RWPE1 (cell line): ENCODE measurements around the gene AKAP13.

Source experiments
- CTCF ChIA-PET: fragments of 350-600 bp; sonication (Branson Sonifier 250); formaldehyde crosslinking; extraction: SDS; loops from one replicate; lab custom pipeline; 2021; lab: Yijun Ruan, JAX
- POLR2A ChIA-PET: fragments of 400-600 bp; formaldehyde crosslinking; extraction: SDS; loops from one replicate; lab custom pipeline; 2020; ENCODE audit warnings: antibody characterized with exemption; ENCODE audit not compliant: low non-redundant PET; lab: Yijun Ruan, JAX
- DNase-seq: peaks from one replicate; pipeline ENCODE4 v3.0.0; 2012; ENCODE audit warnings: low spot score
- H3K27ac ChIP-seq: fragments of 450-650 bp; 2 replicates; pipeline ENCODE4 v1.5.1; 2017
- CTCF ChIP-seq: fragments of 450-650 bp; conservative IDR thresholded peaks from 2 replicates; pipeline ENCODE4 v1.5.1; 2017; ENCODE audit warnings: low read depth, mild to moderate bottlenecking

AKAP13 gene

DNA sequence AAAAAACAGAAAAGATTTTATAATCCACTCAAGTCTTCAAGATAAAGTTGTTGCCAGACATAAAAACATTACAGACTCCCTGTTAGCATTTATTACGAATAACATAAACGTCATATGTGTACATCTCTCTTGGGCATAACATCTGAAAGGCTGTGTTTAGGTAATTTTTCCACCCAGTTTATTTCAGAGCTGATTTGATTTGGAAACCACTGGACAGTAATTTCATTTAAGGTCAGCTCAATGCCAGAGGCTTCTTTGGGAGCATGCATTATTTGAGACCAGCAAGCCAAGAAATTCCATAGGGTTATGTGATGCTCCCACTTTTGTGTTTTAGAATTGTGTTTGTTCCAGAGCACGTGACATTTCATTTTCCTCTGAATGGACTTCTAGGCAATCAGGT is 196.0 kb downstream of the AKAP13 start:
- POLR2A ChIA-PET, result no interaction called here
- CTCF ChIA-PET, result no interaction called here
- no peak for TF ChIP-seq CTCF
- no peak for DNase-seq
- no peak overlapping the region for H3K27ac ChIP-seq

GRCh38 chr15:85578941-85579701 is 198.7 kb downstream of the AKAP13 start:
- no peak for TF ChIP-seq CTCF
- ChIA-PET CTCF (no interaction called here), POLR2A (no interaction called here)
- DNase-seq, result no peak
- H3K27ac ChIP-seq, result no peak overlapping the region

DNA sequence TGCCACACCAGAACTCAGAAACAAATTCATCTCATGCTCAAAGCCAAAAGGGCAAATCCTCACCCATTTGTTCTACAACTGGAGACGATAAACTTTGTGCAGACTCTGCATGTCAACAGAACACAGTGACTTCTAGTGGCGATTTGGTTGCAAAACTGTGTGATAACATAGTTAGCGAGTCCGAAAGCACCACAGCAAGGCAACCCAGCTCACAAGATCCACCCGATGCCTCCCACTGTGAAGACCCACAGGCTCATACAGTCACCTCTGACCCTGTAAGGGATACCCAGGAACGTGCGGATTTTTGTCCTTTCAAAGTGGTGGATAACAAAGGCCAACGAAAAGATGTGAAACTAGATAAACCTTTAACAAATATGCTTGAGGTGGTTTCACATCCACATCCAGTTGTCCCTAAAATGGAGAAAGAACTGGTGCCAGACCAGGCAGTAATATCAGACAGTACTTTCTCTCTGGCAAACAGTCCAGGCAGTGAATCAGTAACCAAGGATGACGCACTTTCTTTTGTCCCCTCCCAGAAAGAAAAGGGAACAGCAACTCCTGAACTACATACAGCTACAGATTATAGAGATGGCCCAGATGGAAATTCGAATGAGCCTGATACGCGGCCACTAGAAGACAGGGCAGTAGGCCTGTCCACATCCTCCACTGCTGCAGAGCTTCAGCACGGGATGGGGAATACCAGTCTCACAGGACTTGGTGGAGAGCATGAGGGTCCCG is 199.7 kb downstream of the AKAP13 start:
- no peak for DNase-seq
- no peak for TF ChIP-seq CTCF
- CTCF ChIA-PET, result no interaction called here
- POLR2A ChIA-PET, result no interaction called here
- H3K27ac ChIP-seq, result no peak overlapping the region

- CTCF ChIA-PET, result no interaction called here
- POLR2A ChIA-PET, result no interaction called here
- no peak overlapping the region for H3K27ac ChIP-seq
Observed at GRCh38 chr15:85580879-85581278, 200.5 kb downstream of the AKAP13 start.

GRCh38 chr15:85581495-85581894 is 201.1 kb downstream of the AKAP13 start:
- POLR2A ChIA-PET, result no interaction called here
- CTCF ChIA-PET, result no interaction called here
- peak overlapping the region; percentile 26 for H3K27ac ChIP-seq
- DNase-seq, result no peak
- no peak for TF ChIP-seq CTCF

More at GRCh38 chr15:85580879-85581278, 200.5 kb downstream of the AKAP13 start:
- DNase-seq, result no peak
- TF ChIP-seq CTCF, result no peak

DNA sequence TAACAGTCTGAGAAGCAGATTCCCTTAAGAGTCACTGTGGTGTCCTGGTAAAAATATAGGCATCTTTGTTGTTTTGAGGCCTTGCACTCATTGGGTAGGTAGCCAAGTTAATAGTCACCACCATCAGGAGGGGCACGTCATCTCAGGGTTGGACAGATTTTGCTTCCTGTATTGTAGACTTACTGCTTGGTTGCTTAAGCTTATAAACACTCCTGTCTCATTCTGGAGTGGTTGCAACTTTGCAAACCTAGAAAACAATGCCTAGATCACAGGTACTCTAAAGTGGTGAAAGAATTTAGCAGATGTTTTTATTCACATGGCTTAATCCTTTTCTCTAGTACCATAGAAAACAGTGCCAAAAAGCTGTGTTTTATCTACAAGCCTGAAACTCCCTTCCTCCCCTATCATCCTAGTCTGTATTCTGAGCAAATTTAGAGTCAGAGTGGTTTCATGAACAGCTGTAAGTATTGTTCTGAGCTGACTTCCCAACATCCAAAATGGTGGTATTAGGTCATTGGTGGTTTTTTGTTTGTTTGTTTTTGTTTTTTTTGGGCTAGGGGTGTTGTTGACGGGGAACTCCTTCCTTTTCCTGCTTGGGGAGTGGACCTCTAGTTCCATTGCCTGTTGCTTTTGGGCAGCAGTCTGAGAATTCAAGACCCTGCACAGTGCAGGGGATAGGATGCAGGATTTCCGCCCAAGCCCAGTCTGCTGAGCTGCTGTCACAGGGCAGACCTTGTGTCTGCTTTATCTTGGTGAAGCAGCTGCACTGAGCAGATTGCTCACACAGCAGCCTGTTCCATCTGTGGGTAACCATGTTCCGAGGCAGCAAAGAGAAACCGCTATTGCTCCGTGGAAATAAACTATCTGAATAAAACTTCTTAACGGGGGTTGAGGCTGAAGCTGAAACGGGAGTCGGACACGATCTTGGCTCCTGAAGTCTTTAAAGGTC is 202.0 kb downstream of the AKAP13 start:
- TF ChIP-seq CTCF, result no peak
- POLR2A ChIA-PET, result no interaction called here
- DNase-seq, result no peak
- CTCF ChIA-PET, result interaction anchor here (0.6 to 0.7 kb wide), 4 partner anchors 49 to 1130 kb away, joined by 3 to 8 read pairs (median 5); no protein-coding TSS in a partner anchor
- no peak overlapping the region; the same call in 1 of the 2 replicates for H3K27ac ChIP-seq
